ENCODE results near the gene MRPL53. TPM values are rescaled to one million over a fixed set of nuclear protein-coding genes. Genes with fewer than 3 reads are reported as not detected.

Gene MRPL53
- total and polyA plus RNA-seq, 2 of the 13 experiments (the other 11 are each of a cell fraction or from before 2014, with no cell fraction given), result 34.3 to 51.9 TPM

GRCh38 chr2:74454654-74455511 is 17.6 kb downstream of the MRPL53 start, which contains the start of gene INO80B (continued):
- TF ChIP-seq THAP9 (CRISPR knock-in tag; IDR thresholded peaks at IDR 0.05; ENCODE audit: borderline replicate concordance), result peak; percentile 95
- no peak for TF ChIP-seq TRIM22 (IDR thresholded peaks at IDR 0.05)
- TF ChIP-seq MXD4 (CRISPR knock-in tag; IDR thresholded peaks at IDR 0.05), result peak; percentile 79; the same call in 1 of the 2 replicates
- TF ChIP-seq HHEX (CRISPR knock-in tag; IDR thresholded peaks at IDR 0.05), result peak; percentile 42
- no peak for TF ChIP-seq MATR3 (CRISPR knock-in tag; IDR thresholded peaks at IDR 0.05)
- peak; percentile 87; the same call in 1 of the 2 replicates for TF ChIP-seq MYC (CRISPR knock-in tag; IDR thresholded peaks at IDR 0.05; ENCODE audit: borderline replicate concordance)
- TF ChIP-seq CENPX (CRISPR knock-in tag; IDR thresholded peaks at IDR 0.05), result no peak
- TF ChIP-seq ZEB1 (IDR thresholded peaks at IDR 0.05; ENCODE audit: insufficient replicate concordance, low read depth), result peak; percentile 82
- TF ChIP-seq ZNF274 (CRISPR knock-in tag; IDR thresholded peaks at IDR 0.05), result peak; percentile 85
- TF ChIP-seq RELA (CRISPR knock-in tag; IDR thresholded peaks at IDR 0.05), result peak; percentile 96
- peak; percentile 90; the same call in 1 of the 2 replicates for TF ChIP-seq KDM5B (CRISPR knock-in tag; IDR thresholded peaks at IDR 0.05; ENCODE audit: borderline replicate concordance)
- TF ChIP-seq ZNF441 (CRISPR knock-in tag; IDR thresholded peaks at IDR 0.05; ENCODE audit: borderline replicate concordance), result no peak; the same call in 1 of the 2 replicates
- TF ChIP-seq ZNF232 (CRISPR knock-in tag; IDR thresholded peaks at IDR 0.05; ENCODE audit: borderline replicate concordance), result peak; percentile 46; the same call in 1 of the 2 replicates
- TF ChIP-seq RAD51 (IDR thresholded peaks at IDR 0.05; ENCODE audit: borderline replicate concordance), result no peak
- peak; percentile 97 for TF ChIP-seq YEATS2 (CRISPR knock-in tag; IDR thresholded peaks at IDR 0.05; ENCODE audit: borderline replicate concordance)
- peak; percentile 74 for TF ChIP-seq SRY (CRISPR knock-in tag; IDR thresholded peaks at IDR 0.05)
- peak; percentile 79 for TF ChIP-seq ZNF652 (CRISPR knock-in tag; IDR thresholded peaks at IDR 0.05; ENCODE audit: borderline replicate concordance, low read depth)
- TF ChIP-seq ZNF296 (CRISPR knock-in tag; conservative IDR thresholded peaks at IDR 0.05), result no peak
- TF ChIP-seq GMEB1 (CRISPR knock-in tag; IDR thresholded peaks at IDR 0.05; ENCODE audit: borderline replicate concordance), result peak; percentile 95
- TF ChIP-seq ZNF576 (CRISPR knock-in tag; IDR thresholded peaks at IDR 0.05), result no peak
- TF ChIP-seq PLRG1 (conservative IDR thresholded peaks at IDR 0.05), result no peak
- TF ChIP-seq CERS6 (CRISPR knock-in tag; IDR thresholded peaks at IDR 0.05), result no peak

Data from HepG2 (cell line).